H1 (cell line): Measurements from ENCODE around the gene ABCD2. TPM values are rescaled to one million over a fixed set of nuclear protein-coding genes. Genes with fewer than 3 reads are reported as not detected.

Experiments used
- CHD2 ChIP-seq: IDR thresholded peaks from 2 replicates; pipeline ENCODE4 v1.6.1; 2012; ENCODE audit warnings: low read length, improper control_type of control experiment
- NANOG ChIP-seq: IDR thresholded peaks from 2 replicates; pipeline ENCODE4 v1.6.1; 2011; ENCODE audit warnings: low read length, low read depth, mild to moderate bottlenecking, inconsistent platforms; ENCODE audit not compliant: insufficient read depth, poor library complexity, severe bottlenecking
- TAF1 ChIP-seq: IDR thresholded peaks from 2 replicates; pipeline ENCODE4 v1.6.1; 2011; ENCODE audit warnings: mild to moderate bottlenecking, low read depth, low read length
- TEAD4 ChIP-seq: IDR thresholded peaks from 2 replicates; pipeline ENCODE4 v1.6.1; 2012; ENCODE audit warnings: low read depth, low read length, inconsistent platforms, mixed read lengths
- USF2 ChIP-seq: IDR thresholded peaks from 2 replicates; pipeline ENCODE4 v1.6.1; 2011; ENCODE audit warnings: low read length, improper control_type of control experiment
- ZNF274 ChIP-seq: IDR thresholded peaks from 2 replicates; pipeline ENCODE4 v1.7.0; 2012; ENCODE audit warnings: low read length, borderline replicate concordance; ENCODE audit errors: extremely low read depth
- polyA plus RNA-seq, 7 experiments: library from polyadenylated mRNA; depleted of rRNA in 3 of 7; stranded (reverse) in 5 of 7; unstranded in 2 of 7; fragments of >200 nt in 5 of 7; fragments of 200-250 nt in 2 of 7; gene quantifications; 1 replicate in 5 of 7; 2 replicates in 1 of 7; 4 replicates in 1 of 7; pipeline versions ENCODE4 v1.2.1 to v1.2.3, GENCODE V29; 2011 to 2013; ENCODE audit warnings: missing spikeins in 2 of 7, mixed read lengths in 2 of 7
- total RNA-seq: library from RNA; stranded (reverse); fragmentation: NEBNext Ultra II Directional; extraction: Animal tissue kit (Norgen Biotek cat#: 25700); gene quantifications from 2 replicates; pipeline ENCODE4 v1.2.1, GENCODE V29; 2021

The ABCD2 gene
- total and polyA plus RNA-seq, 2 of the 8 experiments (the other 6 are each of a cell fraction or from before 2014, with no cell fraction given) = not detected

- TF ChIP-seq TEAD4 (no peak), CHD2 (no peak), TAF1 (no peak), ZNF274 (no peak), NANOG (no peak), USF2 (no peak)
These were observed 45.2 kb downstream of the ABCD2 start (continued) for GRCh38 chr12:39574378-39574777.
